DMS153 (cell line): ENCODE results near the gene IL1RN.
"Not testable (repeated sequence)": the region's sequence is repeated elsewhere in the genome, so short reads cannot be mapped to it uniquely, and the experiment has no call there.

Experiments used
- DNase-seq: peaks from one replicate; lab custom pipeline; 2025; lab: John Stamatoyannopoulos, UW

Gene IL1RN, protein sequence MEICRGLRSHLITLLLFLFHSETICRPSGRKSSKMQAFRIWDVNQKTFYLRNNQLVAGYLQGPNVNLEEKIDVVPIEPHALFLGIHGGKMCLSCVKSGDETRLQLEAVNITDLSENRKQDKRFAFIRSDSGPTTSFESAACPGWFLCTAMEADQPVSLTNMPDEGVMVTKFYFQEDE

DNA sequence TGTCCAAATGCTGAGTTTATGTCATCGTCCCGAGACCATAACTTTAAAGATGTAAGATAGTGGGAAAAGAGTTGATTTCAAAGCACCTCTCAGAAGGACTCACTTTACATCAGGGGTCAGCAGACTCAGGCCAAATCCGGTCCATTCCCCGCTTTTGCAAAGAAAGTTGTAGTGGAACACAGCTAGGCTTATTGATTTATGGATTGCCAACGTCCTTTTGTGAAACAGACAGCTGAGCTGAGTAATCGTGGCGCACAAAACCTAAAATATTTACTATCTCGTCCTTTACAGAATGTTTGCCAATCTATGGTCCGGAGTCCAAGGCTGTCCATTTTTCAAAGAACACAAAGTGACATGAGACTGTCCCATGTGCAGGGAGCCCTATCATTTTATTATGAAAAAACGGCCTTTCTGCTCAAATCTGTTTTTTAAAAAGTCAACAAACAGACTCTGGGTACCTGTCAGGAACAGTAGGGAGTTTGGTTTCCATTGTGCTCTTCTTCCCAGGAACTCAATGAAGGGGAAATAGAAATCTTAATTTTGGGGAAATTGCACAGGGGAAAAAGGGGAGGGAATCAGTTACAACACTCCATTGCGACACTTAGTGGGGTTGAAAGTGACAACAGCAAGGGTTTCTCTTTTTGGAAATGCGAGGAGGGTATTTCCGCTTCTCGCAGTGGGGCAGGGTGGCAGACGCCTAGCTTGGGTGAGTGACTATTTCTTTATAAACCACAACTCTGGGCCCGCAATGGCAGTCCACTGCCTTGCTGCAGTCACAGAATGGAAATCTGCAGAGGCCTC, at the start of gene IL1RN:
Gene IL1RN, plus strand, starts transcription at position 754 of the 801 bp plus-strand sequence. Its CDS starts 27 bp downstream, at position 781.
- DNase-seq, result no peak

DNA sequence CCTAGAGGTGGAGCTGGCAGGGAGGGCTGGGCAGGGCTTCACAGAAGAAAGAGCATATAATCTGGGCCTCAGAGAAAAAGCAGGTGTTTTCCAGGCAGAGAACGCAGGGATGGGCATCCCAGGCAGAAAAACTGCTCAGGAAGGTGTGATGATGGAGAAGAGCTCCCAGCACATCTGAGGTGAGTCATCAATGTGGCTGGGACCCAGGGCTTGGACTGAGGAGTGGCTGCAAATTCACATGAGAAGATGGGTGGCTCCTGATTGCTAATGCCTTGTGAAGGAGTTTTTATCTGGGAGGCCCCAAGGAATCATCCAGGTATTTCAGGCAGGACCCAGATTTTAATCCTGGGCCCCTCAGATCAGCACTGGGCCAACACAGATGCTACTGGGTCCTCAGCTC, 49.5 kb upstream of the IL1RN start:
- no peak for DNase-seq

DNA sequence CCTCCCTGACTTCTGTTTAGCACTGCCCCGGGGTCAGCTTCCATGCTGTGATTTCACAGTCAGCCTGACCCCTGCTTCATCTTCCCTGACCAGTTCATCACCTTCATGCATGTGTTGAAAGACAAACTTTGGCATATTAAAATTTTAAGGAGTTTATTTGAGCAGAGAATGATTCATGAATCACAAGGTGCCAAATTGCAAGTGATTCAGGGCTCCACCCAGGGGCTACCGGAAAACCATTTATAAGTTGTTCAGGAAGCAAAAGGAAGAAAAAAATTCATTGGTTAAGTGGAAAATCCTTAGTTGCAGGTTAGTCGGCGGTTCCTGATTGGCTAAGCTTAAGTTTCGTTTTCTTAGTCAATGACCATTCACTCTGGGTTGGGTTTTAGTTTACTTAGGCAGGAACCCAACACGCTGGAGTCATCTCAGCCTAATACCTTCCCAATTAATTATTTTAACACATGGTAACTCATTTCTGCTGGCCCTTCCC, 49.0 kb upstream of the IL1RN start:
- peak; percentile 69 for DNase-seq

DNA sequence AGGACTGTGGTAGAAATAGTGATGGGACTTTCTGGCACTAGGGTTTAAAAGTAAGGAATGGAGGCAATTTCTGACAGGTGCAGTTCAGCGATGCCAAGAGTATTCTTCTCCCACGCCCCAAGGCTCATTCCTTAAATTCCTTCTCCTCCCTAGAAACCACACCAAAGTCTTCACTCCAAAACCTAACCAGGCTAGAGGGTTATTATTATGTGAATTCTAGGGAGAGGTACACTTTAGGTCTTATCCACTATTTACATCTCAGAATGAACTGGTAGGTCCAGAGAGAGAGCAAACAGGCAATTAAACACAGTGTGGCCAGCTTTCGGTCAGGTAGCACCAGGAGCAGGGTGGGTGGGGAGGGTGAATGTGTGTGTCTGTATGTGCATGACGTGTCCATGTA, 48.3 kb upstream of the IL1RN start:
- no peak for DNase-seq

DNA sequence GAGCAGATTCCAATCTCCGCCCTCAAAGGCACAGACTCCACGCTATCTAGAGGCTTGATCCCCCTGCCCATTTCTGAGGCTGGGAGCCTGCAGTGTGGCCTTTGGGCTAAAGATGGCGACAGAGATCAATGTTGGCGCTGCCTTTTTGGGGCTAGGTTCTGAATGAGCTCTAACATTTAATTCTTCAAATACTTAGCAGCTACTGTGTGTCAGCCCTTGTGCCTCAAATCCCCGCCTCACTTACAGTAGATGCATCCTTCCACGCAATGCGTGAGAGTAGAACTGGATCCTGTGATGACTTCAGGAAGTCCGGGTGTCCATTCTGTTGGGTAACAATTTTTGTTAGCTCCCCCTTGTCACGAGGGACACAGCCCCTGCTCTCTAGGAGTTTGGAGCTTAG, 47.3 kb upstream of the IL1RN start:
- no peak for DNase-seq

DNA sequence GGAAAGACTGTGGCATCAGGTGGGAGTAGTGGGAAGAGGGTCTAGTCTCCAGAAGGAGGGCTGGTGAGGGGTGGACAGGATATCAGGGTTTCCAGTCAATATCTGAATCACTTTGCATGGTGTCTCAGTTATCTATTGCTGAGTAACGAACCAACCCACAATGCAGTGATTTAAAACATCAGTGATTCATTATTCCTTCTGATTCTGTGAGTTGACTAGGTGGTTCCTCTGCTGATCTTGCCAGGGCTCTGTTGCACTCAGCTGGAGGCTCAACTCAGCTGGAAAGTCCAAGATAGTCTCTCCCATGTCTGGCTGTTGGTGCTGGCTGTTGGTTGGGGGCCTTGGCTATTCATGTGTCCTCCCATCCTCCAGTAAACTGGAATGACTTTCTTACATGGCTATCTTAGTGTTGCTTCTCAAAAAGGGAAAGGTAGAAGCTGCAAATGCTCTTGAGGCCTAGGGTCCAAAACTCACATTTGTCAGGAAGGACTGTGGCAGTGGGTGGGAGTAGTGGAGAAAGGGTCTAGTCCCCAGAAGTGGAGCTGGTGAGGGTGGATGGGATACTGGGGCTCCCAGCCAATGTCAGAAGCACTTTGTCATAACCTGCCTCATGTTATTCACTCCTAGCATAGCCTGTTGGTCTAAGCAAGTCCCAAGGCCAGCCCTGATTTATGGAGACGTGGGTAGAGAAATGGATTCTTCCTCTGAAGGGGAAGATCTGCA, 45.7 kb upstream of the IL1RN start:
- no peak for DNase-seq

DNA sequence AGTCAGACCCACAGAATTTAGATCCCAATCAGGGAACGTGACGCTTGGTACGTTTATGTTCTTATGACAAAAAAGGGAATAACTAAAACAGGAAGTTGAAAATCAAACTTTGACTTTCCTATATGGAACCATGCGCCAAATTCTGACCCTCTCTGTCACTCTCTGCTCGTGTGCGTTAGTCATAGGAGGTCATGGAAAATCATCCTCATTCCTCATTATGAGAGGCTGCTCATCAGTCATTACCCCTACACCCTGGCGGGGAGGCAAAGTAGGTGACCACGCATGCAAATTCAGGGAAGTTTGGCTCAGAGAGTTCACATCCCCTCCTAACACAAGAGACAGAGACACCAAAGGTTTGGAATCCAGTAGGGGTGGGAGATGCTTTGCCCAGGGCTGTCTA, 44.1 kb upstream of the IL1RN start:
- no peak for DNase-seq

DNA sequence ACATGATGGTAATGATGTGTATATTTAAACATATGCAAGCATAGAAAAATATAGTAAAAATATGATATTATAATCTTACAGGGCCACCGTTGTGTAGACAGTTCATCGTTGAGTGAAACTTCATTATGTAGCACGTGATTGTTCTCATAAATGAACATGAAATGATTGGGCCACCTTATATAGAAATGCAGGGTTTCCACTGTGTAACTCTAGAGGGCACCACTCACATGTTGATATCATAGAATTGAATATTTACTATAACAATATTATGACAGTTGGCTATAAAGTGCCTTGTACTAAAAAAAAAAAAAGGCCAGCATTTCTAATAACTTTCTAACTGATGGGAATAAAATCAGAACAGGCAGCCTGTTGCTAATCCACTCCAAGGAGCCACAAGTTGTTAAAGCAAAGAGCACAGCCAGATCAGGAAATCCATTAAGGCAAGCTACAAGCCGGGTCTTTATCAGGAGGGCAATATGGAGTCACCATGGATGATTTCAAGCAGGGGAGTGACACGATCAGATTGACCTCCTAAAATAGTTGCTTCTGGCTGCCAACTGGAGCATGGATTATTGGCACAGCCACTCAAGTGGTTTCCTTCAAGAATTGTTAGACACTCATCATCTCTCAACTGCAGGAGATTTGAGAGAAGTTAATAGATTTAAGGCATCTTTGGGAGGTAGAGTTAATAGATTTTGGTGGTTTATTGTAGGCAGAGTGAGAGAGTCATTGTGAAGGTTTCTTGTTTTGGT, 43.0 kb upstream of the IL1RN start:
- no peak for DNase-seq

DNA sequence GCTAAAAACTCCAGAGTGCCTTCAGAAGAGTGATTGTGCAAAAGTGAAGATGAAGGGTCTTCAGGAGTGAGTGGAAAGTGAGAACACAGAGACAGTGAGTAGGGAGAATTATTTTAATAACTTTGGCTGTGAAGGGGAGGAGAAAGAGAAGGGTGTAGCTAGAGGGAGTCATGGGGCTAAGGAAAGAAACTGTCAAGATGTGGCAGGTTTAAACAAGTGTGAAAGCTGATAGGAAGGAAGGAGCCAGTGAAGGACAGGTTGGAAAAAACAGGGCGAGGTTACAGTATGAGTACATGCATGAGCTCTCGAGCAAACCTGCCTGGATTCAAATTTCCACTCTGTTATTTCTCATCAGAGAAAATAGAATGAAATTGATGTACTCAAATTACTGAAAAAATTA, 41.9 kb upstream of the IL1RN start:
- no peak for DNase-seq

DNA sequence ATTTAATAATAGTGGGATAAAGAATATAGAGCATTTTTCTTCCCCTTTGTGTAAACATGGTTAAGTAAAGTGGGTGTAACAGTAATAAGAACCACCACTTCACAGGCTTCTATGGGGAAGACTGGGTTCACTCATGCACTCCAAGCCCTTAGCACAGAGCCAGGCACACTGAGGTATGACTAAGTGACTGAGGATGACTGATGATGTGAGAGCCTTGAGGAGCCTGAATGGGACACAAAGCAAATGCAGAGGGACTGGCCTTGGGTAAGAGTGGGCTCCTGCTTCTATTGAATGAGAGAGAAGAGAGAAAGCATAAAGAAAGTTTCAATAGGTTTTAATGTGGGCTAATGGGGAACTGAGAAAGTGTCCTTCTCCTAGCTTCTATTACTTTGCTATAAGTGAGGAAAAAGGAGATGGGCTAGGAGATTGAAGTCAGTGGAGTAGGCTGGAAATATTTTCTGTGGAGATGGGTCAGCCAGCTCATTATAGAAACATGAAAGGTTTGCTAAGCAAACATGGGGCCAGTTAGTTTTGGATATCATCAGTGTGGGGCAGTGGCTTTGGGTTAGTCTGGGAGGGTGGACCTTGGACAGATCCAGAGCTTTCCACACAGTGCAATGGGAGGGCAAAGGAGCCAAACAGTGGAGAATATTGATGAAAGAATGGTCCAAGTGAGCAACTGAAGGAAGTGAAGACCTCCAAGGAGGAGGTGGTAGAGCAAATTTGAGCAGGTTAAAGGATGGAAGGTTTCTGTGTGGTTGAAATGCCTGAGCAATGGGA, 39.0 kb upstream of the IL1RN start:
- no peak for DNase-seq

DNA sequence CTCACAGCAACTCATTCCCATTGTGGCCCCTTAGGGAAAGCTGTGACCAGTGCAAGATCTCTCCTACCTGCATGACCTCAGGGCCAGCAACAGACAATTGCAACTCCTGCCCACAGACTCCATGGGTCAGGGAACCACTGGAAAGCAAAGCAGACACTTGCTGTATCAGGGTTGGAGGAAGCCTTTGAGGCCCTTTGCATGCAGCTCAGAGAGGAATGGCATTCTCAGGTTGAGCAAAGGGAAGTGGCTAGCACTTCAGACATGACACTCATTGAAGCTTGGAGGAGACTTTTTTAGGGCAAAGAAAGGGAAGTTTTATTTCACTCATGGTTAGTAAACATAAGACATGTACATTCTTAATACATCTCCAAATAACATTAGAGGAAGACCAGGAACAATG, 37.5 kb upstream of the IL1RN start:
- no peak for DNase-seq

DNA sequence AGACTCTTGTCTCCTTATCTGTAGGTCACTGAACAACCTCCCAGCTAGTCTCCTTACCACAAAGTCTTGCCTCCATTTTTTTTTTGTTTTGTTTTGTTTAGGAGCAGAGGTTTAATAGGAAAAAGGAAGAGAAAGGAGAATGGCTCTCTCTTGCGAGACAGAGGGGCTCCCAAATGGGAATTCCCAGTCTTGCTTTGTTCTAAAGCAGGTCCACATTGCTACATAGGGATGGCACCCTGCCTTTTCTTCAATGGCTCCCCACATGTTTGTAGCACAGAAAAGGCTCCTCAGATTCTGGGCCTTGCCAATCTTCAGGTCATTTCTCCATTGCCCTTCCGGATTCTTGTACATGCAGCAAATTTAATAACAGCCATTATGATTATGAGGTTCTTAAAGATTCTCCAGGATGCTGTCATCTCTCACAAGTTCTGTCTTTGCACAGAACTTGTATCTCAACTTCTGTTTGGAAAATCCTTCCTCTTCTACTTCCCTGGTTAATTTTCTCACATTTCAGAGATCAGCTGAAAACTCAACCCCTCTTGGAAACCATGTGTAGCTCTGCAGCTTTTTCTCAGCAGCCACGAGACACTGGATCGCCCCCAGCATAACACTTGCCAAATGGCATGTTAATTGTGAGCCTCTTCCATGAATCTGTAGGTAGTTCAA, 36.0 kb upstream of the IL1RN start:
- no peak for DNase-seq

DNA sequence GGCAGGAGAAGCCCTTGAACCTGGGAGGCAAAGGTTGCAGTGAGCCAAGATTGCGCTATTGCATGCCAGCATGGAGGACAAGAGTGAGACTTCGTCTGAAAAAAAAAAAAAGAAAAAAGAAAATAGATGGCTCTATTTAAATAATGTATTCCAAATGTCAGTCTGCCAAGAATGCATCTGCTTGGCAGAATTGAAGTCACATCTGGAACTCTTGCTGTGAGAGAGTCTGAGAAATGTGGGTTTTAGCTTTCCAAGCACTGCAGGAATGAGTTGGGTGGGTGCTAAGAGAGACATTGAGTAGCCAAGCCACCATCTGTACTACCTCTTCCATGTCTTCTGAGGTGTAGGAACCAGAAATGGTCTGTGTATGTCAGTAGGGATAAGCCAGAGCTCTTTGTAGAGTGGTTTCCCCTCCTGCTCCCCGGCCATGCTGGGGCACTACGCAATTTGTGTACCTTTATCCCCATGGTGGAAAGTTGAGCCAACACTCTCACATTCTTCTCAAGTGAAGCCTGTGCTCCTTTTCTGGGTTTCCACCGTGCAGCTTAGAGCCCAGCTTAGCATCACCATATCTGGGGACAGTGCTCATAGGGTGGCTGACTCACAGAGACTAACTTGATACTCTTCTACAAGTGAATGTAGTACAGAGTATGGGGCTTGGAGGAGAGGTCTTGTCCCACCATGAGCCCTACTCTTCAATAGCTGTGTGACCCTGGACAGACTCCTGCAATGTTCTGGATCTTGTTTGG, 34.4 kb upstream of the IL1RN start:
- DNase-seq, result no peak

DNA sequence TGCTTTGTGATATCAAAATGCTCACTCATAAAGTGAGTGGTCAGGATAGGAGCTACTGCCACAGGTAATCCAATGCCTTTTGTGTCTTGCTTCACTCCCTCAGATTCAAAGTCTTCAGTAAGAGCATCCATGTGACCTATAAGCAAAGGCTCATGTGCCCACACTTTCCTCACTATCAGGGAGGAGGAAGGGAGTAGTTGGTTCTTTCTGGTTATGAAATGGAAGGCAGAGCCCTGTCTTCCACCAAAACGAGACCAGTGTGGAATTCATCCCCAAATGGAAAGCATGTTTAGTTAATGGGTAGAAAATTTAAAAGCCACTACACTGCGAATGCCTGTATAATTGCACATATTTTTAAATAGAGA, 33.8 kb upstream of the IL1RN start:
- no peak for DNase-seq

DNA sequence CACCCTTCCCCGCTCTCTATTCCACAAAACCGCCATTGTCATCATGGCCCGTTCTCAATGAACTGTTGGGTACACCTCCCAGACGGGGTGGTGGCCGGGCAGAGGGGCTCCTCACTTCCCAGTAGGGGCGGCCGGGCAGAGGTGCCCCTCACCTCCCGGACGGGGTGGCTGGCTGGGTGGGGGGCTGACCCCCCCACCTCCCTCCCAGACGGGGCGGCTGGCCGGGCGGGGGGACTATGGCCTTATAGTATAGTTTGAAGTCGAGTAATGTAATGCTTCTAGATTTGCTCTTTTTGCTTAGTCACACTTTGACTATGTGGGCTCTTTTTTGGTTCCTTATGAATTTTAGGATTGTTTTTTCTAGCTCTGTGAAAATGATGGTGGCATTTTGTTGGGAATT, 31.1 kb upstream of the IL1RN start:
- not testable (repeated sequence) for DNase-seq

DNA sequence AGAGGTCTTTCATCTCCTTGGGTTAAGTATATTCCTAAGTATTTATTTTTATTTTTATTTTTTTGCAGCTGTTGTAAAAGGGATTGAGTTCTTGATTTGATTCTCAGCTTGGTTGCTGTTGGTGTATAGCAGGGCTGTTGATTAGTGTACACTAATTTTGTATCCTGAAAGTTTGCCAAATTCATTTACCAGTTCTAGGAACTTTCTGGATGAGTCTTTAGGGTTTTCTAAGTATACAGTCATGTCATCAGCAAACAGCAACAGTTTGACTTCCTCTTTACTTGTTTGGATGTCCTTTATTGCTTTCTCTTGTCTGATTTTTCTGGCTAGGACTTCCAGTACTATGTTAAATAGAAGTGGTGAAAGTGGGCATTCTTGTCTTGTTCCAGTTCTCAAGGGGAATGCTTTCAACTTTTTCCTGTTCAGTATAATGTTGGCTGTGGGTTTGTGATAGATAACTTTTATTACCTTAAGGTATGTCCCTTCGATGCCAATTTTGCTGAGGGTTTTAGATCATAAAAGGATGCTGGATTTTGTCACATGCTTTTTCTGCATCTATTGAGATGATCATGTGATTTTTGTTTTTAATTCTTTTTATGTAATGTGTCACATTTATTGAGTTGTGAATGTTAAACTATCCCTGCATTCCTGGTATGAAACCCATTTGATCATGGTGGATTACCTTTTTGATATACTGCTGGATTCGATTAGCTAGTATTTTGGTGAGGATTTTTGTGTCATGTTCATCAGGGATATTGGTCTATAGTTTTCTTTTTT, 30.4 kb upstream of the IL1RN start:
- DNase-seq, result not testable (repeated sequence)

DNA sequence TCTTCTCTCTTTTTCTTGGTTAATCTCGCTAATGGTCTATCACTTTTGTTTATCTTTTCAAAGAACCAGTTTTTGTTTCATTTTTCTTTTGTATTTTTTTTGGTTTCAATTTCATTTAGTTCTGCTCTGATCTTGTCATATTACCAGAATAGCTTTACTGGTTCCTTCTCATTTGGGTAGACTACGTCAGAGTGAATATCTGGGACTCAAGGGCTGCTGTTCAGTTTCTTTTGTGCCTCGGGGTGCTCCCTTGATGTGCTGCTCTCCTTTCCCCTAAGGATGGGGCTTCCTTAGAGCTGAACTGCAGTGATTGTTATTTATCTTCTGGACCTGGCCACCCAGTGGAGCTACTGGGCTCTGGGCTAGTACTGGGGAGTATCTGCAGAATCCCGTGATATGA, 29.4 kb upstream of the IL1RN start:
- DNase-seq, result no peak

DNA sequence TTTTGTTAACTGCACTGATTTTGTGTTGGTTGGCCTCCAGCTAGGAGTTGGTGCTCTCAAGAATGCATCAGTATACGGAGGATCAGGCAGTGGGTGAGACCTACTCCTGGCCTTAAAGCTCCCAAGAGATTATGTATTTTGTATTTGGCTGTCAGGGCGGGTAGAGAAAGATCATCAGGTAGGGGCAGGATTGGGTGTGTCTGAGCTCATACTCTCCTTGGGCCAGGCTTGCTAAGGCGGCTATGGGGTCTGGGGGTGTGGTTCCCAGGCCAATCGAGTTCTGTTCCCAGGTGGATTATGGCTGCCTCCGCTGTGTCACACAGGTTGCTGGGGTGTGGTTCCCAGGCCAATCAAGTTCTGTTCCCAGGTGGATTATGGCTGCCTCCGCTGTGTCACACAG, 28.9 kb upstream of the IL1RN start:
- DNase-seq, result no peak

DNA sequence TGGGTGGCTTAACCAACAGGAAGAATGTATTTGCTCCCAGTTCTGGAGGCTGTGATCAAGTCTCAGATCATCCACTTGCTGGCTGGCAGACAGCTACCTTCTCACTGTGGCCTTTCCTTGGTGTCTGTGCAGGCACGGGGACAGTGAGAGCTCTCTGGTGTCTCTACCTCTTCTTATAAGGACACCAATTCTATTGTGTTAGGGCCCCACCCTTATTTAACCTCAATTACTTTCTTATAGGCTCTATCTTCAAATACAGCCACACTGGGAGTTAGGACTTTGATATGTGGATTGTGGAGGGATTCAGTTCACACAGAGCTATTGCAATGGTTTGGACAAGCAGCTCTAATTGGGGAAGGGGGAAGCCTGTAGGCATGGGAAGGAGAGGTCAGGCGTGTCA, 25.3 kb upstream of the IL1RN start:
- no peak for DNase-seq

DNA sequence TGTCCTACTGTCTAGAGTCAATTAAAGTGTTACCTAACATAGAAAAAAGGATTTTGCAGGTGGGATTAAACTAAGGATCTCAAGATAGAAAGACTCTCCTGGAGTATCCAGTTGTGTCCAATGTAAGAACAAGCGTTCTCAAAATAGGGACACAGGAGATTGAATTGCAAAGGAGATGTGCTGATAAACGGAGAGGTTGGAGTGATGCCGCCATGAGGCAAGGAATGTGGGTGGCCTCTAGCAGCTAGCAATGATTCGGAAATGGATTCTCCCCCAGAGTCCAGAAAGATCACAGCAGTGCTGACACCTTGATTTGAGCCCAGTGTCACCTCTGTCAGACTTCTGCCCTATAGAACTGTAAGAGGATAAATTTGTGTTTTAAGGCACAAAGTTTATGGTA, 24.1 kb upstream of the IL1RN start:
- DNase-seq, result no peak
